ENCODE measurements around the gene MAP1LC3B.

MAP1LC3B gene

DNA sequence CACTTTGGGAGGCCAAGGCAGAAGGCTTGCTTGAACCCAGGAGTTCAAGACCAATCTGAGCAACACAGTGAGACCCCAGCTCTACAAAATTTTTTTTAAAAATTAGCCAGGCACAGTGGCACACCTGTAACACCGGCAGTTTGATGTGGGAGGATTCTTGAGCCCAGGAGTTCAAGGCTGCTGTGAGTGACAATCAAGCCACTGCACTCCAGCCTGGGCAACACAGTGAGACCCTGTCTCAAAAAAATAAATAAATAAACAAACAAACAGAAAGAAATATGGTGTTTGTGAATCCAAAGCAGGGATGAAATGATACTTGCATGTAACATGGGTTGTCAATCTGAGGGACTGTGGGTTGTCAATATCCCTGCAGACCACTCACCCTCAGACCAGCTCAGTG is 25.2 kb upstream of the MAP1LC3B start:
- TF ChIP-seq, protein P1, sequence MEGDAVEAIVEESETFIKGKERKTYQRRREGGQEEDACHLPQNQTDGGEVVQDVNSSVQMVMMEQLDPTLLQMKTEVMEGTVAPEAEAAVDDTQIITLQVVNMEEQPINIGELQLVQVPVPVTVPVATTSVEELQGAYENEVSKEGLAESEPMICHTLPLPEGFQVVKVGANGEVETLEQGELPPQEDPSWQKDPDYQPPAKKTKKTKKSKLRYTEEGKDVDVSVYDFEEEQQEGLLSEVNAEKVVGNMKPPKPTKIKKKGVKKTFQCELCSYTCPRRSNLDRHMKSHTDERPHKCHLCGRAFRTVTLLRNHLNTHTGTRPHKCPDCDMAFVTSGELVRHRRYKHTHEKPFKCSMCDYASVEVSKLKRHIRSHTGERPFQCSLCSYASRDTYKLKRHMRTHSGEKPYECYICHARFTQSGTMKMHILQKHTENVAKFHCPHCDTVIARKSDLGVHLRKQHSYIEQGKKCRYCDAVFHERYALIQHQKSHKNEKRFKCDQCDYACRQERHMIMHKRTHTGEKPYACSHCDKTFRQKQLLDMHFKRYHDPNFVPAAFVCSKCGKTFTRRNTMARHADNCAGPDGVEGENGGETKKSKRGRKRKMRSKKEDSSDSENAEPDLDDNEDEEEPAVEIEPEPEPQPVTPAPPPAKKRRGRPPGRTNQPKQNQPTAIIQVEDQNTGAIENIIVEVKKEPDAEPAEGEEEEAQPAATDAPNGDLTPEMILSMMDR (IDR thresholded peaks at IDR 0.05; ENCODE audit: low read depth, low read length) = no peak
- no peak overlapping the region for H3K4me3 ChIP-seq (ENCODE audit: low read depth, low read length)
- DNase-seq (ENCODE audit: low read depth, low spot score) = no peak
- in situ Hi-C loops (cut with HindIII; ENCODE audit: low sequenced_read_pairs) = no loop called here

GRCh38 chr16:87367529-87367928 is 24.6 kb upstream of the MAP1LC3B start:
- H3K4me3 ChIP-seq (ENCODE audit: low read depth, low read length) = no peak overlapping the region
- in situ Hi-C loops (cut with HindIII; ENCODE audit: low sequenced_read_pairs) = no loop called here
- TF ChIP-seq, protein P1 (IDR thresholded peaks at IDR 0.05; ENCODE audit: low read depth, low read length) = no peak
- no peak for DNase-seq (ENCODE audit: low read depth, low spot score)

- TF ChIP-seq, protein P1 (IDR thresholded peaks at IDR 0.05; ENCODE audit: low read depth, low read length) = no peak
- no peak for DNase-seq (ENCODE audit: low read depth, low spot score)
- in situ Hi-C loops (cut with HindIII; ENCODE audit: low sequenced_read_pairs) = no loop called here
Observed at GRCh38 chr16:87368029-87368770, 23.9 kb upstream of the MAP1LC3B start.

DNA sequence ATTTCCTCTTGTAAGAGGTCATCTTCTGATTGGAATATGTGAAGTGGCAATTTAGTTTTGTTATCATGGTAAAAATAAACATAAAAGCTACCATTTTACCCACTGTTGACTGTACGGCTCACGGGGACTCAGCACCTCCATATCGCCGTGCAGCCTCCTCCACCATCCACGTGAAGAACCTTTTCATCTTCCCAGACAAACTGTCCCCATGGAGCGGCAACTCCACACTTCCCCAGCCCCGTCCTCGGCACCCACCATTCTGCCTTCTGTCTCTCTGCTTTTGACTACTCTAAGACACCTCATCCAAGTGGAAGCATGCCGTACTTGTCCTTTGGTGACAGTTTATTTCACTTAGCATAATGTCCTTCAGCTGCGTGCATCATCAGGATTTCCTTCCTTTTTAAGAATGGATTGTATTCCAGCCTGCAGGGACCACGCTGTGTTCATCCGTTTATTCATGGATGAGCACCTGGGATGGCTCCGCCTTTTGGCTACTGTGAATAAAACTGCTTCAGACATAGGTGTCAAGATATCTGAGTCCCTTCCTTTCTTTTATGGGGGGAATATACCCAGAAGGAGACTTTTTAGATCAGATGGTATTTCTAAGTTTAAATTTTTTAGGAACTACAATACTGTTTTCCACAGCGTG is 22.9 kb upstream of the MAP1LC3B start:
- no peak for DNase-seq (ENCODE audit: low read depth, low spot score)
- TF ChIP-seq, protein P1 (IDR thresholded peaks at IDR 0.05; ENCODE audit: low read depth, low read length) = no peak
- H3K4me3 ChIP-seq (ENCODE audit: low read depth, low read length) = no peak overlapping the region
- in situ Hi-C loops (cut with HindIII; ENCODE audit: low sequenced_read_pairs) = no loop called here

More at GRCh38 chr16:87368029-87368770, 23.9 kb upstream of the MAP1LC3B start:
- no peak overlapping the region for H3K4me3 ChIP-seq (ENCODE audit: low read depth, low read length)

GRCh38 chr16:87369796-87370719 is 22.1 kb upstream of the MAP1LC3B start:
- in situ Hi-C loops (cut with HindIII; ENCODE audit: low sequenced_read_pairs) = no loop called here
- DNase-seq (ENCODE audit: low read depth, low spot score) = no peak
- TF ChIP-seq, protein P1 (IDR thresholded peaks at IDR 0.05; ENCODE audit: low read depth, low read length) = no peak
- no peak overlapping the region for H3K4me3 ChIP-seq (ENCODE audit: low read depth, low read length)

DNA sequence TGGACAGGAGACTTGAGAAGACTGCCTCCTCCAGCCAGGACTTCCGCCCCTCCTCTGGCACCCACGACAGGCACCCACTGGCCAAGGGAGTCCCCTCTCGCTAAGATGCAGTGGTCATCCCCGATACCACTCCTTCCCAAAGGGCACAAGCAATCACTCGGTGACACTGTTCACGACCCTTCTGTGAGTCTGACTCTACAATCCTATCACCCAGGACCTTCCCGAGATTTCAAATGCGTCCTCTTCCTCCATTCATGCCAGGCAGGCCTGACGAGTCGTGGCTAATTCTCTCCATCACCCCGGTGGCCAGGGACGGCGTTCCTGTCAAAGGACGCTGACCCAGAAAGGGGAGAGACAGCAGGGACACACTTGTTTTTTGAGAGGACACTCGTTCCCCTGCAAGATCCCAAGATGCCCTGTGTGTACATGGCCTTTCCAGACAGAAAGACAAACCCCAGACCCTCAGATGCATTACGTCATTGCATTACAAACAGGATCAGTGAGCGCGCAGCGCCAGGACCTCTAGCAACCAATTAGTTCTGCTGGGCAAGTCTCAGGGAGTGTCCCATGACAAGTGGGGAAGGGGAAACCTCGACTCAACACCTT is 20.8 kb upstream of the MAP1LC3B start:
- no peak for DNase-seq (ENCODE audit: low read depth, low spot score)
- TF ChIP-seq, protein P1 (IDR thresholded peaks at IDR 0.05; ENCODE audit: low read depth, low read length) = no peak
- in situ Hi-C loops (cut with HindIII; ENCODE audit: low sequenced_read_pairs) = no loop called here
- no peak overlapping the region for H3K4me3 ChIP-seq (ENCODE audit: low read depth, low read length)
